Coronary artery (tissue), 2 donors: ENCODE results near the gene CNN1.

Experiments
- DNase-seq: peaks from one replicate; pipeline ENCODE4 v3.0.0-alpha.2; 2017; ENCODE audit warnings: low spot score
- H3K27ac ChIP-seq, 2 donors: fragments of 200-600 bp; sonication (generic); one replicate each; pipeline ENCODE4 v1.5.1; 2016 to 2019
- H3K4me3 ChIP-seq: fragments of 200-600 bp; sonication (generic); 2 replicates; pipeline ENCODE4 v1.5.1; 2016; ENCODE audit warnings: mild to moderate bottlenecking, moderate library complexity
- CTCF ChIP-seq: fragments of 200-600 bp; sonication (generic); IDR thresholded peaks from one replicate; pipeline ENCODE4 v1.5.1; 2019; ENCODE audit warnings: antibody characterized with exemption

CNN1 gene

GRCh38 chr19:11547929-11548700 lies 9.5 kb downstream of the CNN1 start:
- TF ChIP-seq CTCF = no peak
- no peak for DNase-seq
- no peak overlapping the region for H3K4me3 ChIP-seq
- no peak overlapping the region for H3K27ac ChIP-seq

- Histone ChIP-seq H3K27ac (no peak overlapping the region), H3K4me3 (no peak overlapping the region)
- no peak for TF ChIP-seq CTCF
- DNase-seq = no peak
Measured at GRCh38 chr19:11549386-11549953, 10.8 kb downstream of the CNN1 start.

GRCh38 chr19:11550265-11550664 lies 11.6 kb downstream of the CNN1 start:
- TF ChIP-seq CTCF = no peak

GRCh38 chr19:11551603-11552235 lies 13.1 kb downstream of the CNN1 start:
- Histone ChIP-seq H3K27ac (peak overlapping the region in 1 of 2 donors; percentile 56), H3K4me3 (no peak overlapping the region)
- no peak for TF ChIP-seq CTCF
- DNase-seq = no peak

More at GRCh38 chr19:11550265-11550664, 11.6 kb downstream of the CNN1 start:
- no peak for DNase-seq
- Histone ChIP-seq H3K27ac (peak overlapping the region in 1 of 2 donors; percentile 31), H3K4me3 (no peak overlapping the region)

GRCh38 chr19:11552666-11553372 lies 14.2 kb downstream of the CNN1 start:
- no peak for DNase-seq
- Histone ChIP-seq H3K4me3 (no peak overlapping the region), H3K27ac (no peak overlapping the region)
- TF ChIP-seq CTCF = no peak

GRCh38 chr19:11554160-11554559 lies 15.5 kb downstream of the CNN1 start:
- Histone ChIP-seq H3K4me3 (no peak overlapping the region), H3K27ac (no peak overlapping the region)
- DNase-seq = no peak
- no peak for TF ChIP-seq CTCF
